8988T (cell line): ENCODE data around the gene ZNF107.
"Not testable (repeated sequence)": the region's sequence is repeated elsewhere in the genome, so short reads cannot be mapped to it uniquely, and the experiment has no call there.

Source experiments
- DNase-seq: peaks from one replicate; pipeline ENCODE4 v3.0.0; 2011

Gene ZNF107

DNA sequence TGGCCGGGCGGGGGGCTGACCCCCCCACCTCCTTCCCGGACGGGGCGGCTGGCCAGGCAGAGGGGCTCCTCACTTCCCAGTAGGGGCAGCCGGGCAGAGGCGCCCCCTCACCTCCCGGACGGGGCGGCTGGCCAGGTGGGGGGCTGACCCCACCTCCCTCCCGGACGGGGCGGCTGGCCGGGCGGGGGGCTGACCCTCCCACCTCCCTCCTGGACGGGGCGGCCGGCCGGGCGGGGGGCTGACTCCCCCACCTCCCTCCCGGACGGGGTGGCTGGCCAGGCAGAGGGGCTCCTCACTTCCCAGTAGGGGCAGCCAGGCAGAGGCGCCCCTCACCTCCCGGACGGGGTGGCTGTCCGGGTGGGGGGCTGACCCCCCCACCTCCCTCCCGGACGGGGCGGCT lies 72.5 kb downstream of the ZNF107 start:
- not testable (repeated sequence) for DNase-seq

DNA sequence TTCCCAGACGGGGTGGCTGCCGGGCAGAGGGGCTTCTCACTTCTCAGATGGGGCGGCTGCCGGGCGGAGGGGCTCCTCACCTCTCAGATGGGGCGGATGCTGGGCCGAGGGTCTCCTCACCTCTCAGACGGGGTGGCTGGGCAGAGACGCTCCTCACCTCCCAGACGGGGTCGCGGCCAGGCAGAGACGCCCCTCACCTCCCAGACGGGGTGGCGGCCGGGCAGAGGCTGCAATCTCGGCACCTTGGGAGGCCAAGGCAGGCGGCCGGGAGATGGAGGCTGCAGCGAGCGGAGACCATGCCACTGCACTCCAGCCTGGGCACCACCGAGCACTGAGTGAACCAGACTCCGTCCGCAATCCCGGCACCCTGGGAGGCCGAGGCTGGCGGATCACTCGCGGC lies 73.0 kb downstream of the ZNF107 start:
- DNase-seq: not testable (repeated sequence)

- DNase-seq: no peak
Measured at GRCh38 chr7:64744680-64745079, 78.7 kb downstream of the ZNF107 start.

GRCh38 chr7:64747802-64748201 lies 81.9 kb downstream of the ZNF107 start:
- no peak for DNase-seq

GRCh38 chr7:64753032-64753431 lies 87.1 kb downstream of the ZNF107 start:
- DNase-seq: no peak

- no peak for DNase-seq
Measured at GRCh38 chr7:64755865-64756264, 89.9 kb downstream of the ZNF107 start.

DNA sequence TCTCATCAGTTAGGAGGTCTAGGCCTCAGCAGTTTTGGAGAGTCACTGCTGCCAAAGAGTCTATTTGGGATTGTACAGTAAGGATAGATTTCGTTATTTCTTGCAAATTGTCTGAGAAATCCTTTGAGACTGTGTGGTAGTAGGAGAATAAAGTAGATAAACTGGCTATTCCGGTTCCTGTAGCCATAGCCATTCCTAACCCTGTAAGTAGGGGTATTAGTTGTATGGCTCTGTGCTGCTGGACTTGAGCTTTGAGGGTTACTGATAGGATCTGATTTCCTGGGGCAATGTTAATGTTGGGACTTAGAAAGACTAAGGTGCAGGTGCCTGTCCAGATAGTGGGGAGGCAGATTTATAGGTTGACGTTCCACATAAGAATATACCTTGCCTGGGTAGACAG lies 92.2 kb downstream of the ZNF107 start:
- no peak for DNase-seq
